Tibial nerve (tissue), 4 donors: ENCODE results near the gene NIM1K.

Source experiments
- CTCF ChIP-seq, 5 experiments: fragments of 200-600 bp in 3 of 5; fragments of 450-650 bp in 2 of 5; sonication (generic) in 3 of 5; IDR thresholded peaks; one replicate each; pipeline ENCODE4 v1.5.1; 2016 to 2019; ENCODE audit warnings: antibody characterized with exemption in 5 of 5, mild to moderate bottlenecking in 3 of 5, moderate library complexity in 2 of 5
- EP300 ChIP-seq, 2 donors: sonication (generic); formaldehyde crosslinking; IDR thresholded peaks; one replicate each; pipeline ENCODE4 v1.6.1; 2017; ENCODE audit warnings: antibody characterized with exemption in 2 of 2, mild to moderate bottlenecking in 1 of 2

GRCh38 chr5:43149231-43149630 lies 42.8 kb upstream of the NIM1K start:
- TF ChIP-seq CTCF (IDR thresholded peaks at IDR 0.05) (no peak), EP300 (IDR thresholded peaks at IDR 0.05) (no peak)
